GM19452 (cell line): Measurements from ENCODE around the gene HRH3.

Experiments
- ATAC-seq: cut with Tn5 transposase; IDR thresholded peaks from one replicate; pipeline ENCODE4 v1.9.1; 2021; ENCODE audit not compliant: unreplicated experiment

The HRH3 gene

DNA sequence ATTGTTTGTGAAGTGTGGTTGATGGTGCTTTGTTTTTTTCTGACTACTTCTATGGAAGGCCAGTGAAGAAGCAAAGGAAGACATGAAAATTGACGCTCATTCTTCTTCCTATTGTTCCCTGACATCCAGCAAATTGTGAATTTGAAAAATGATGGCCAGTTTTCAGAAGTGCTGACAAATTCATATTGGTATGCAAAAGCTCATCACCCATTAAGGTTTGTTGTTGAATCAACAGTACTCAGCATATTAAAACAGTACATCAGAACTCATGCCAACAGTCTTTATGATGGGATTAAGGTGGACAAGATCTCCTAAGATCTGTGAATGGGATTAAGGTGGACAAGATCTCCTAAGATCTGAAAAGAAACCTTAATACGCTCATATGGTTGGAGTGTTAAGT, 38.3 kb downstream of the HRH3 start:
- ATAC-seq = no peak

DNA sequence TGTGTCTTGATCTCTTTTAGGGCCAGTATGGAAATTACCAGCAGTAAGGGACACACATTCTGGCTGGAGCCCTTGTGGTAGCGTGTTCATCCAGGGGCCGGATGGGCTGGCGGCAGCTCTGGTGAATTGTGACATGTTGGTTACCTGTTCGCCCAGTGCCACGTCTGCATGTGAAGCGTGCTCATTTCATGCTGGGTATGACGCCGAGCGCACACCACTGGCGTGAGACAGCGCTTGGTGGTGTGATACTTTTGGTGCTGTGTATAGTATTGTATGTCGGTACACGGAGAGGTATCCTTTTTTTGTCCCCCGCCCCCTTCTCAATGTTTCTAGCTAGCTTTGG, 40.9 kb downstream of the HRH3 start:
- no peak for ATAC-seq

DNA sequence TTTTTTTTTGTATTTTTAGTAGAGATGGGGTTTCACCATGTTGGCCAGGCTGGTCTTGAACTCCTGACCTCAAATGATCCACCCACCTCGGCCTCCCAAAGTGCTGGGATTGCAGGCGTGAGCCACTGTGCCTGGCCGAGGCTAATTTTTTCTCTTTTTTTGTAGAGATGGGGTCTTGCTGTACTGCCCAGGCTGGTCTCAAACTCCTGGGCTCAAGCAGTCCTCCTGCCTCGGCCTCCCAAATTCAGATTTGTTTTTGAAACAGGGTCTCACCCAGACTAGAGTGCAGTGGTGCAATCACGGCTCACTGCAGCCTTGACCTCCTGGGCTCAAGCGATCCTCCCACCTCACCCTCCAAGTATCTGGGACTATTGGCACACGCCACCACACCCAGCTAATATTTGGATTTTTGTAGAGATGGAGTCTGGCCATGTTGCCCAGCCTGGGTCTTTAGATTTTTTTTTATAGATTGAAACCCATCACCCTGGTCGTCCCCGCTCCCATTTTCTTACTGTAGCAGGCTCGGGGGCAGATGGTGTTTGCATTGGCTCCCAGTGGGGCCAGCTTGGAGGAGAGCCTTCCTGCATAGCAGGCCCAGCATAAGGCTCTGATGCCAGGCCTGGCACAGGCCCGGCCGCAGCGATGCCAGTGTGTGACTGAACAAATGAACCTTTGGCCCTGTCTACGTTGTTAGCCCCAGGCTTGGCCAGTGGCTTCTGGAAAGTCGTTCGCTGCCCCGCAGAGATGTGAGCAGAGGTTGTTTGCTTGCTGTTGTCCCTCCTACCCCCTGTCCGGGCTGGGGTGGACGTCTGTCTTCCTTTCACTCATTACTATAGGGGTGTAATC, 41.5 kb downstream of the HRH3 start:
- no peak for ATAC-seq

DNA sequence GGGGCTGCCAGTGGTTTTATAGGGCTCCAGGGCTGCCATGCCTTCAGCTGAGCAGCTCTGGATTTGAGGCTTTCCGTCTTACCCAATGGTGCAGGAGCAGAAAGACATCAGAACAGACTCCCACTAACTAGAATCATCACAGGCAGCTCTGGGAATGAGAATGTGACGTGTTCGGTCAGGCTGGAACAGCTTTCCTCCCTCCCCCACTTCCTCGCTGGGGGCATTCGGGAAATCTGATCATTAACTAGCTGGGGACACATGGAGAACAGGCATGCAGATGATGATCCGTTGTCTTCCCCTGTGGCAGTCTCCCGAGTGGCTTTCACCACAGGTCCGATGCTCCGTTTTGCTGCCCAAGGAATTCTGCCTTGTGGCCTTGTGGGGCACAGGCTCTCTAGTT, 42.8 kb downstream of the HRH3 start:
- no peak for ATAC-seq

DNA sequence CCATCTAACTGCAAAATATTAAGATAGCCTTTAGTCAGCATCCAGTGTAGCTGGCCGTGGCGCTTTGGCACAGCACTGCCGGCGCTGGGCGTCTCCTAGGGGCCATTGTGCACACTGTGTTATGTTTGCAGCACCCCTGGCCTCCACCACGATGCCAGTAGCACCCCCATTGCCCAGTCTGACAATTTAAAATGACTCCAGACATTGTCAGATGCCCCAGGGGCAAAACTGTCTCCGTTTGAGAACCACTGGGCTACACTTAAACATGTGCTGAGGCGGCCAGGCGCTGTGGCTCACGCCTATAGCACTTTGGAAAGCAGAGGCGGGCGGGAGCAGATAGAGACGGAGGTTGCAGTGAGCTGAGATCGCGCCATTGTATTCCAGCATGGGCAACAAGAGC, 43.2 kb downstream of the HRH3 start:
- ATAC-seq = no peak

DNA sequence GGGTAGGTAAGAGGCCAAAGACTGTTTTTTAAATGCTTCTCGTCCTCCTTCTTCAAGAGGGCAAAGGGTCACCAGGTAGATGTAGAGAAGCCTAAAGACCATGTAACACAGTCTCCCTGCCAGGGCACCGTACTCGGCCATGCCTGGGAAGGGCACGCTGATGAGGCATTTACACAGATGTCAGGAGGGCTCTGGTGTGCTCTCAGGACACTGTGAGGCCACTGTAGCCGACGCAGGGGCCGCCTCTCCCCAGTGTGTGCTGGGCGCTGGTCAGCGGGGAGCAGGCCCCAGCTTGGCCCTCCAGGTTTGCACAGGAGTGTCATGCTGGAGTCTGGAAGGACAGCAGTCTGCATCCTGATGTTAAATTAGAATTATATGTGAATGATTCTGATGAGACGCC, 44.4 kb downstream of the HRH3 start:
- ATAC-seq = no peak

DNA sequence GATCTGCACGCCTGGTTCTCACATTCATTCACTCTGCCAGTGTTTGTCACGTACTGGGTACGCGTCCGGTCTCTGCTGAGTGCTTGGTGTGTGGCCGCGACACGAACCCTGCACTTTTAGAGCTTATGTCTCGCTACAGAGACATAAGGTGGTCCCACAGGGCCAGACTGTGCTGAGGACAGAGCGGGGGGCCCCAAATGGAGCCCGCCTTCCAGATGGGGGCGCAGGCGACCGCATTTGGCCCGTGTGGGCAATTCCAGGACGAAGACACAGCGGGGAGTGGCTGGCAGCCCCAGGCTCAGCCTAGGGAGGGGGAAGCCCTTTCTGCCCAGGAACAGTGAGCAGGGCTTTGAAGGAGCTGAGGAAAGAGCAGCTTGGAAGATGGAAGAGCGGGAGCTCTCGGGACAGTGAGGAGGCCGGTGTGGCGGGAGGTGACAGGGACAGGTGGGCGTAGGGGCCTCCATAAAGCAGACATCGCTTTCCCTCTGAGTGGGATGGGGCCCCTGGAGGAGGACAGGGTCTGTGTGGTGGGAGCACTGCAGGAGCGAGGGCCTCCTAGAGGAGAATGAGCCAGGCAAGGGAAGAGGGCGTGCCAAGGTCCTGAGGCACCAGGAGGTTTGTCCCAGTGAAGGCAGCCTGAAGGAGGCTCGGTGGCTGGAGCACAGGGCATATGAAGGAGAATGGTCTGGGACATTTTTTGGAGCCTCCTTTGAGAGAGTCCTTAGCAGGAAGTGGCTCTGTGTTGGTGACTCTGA, 45.0 kb downstream of the HRH3 start:
- ATAC-seq = no peak

DNA sequence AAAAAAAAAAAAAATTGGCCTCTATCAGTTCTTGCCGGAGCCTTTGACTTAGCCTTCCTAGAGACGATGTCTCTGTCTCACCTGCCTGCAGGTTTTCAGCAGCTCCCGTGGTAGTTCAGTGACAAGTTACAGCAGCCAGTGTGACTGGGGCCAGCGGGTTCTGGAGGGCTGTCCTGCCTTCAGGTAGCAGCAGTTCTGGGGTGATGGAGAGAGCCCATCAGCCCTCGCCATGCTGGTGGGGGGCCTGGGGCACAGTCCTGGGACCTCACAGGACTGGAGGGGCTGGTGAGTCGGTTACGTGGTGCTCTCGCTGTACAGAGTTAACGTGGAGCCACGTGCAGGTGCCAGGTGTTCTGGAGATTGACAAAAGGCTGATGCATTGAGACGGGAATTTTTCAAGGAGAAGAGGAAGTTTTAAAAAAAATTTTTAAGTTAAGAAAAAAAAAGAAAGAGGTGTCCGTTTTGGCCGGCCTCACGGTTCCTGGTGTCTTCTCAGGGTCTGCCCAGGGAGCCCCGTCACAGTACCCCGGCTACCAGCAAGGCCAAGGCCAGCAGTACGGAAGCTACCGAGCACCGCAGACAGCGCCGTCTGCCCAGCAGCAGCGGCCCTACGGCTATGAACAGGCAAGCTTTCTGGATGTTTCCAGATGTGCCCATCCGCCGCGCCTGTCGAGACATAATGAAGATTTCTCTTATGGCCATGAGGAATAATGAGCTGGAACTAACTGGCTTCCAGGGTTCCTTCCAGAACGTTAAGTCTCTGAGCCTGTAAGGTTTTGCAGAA, 45.9 kb downstream of the HRH3 start:
- ATAC-seq = no peak

DNA sequence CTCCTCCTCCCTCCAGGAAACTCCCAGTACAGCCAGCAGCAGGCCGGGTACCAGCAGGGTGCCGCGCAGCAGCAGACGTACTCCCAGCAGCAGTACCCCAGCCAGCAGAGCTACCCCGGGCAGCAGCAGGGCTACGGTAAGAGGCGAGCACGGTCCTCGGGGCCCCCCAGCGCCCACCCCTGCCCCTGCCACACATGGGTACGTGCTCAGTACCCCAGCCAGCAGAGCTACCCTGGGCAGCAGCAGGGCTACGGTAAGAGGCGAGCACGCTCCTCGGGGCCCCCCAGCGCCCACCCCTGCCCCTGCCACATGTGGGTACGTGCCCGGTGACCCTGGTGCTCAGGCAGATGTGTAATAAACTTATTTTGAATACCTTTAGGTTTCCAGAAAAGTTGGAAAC, 47.4 kb downstream of the HRH3 start:
- no peak for ATAC-seq

DNA sequence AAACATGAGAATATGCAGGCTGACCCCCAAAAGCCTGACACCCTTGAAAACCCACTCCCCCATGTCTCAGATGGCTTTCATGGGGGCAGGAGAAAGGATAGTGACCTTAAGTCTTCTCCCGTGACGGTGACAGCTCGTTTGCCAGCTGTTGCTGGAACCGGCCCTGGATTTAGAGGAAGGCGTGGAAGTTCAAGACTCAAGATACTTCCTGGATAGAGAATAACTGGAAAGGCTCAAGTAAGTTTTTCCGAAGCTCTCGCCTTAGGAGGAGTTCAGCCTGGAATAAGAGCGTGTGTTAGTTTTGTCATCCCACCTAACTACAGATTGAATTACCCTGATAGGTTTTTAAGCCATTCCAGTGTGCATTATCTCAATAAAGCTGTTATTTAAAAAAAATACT, 48.8 kb downstream of the HRH3 start:
- no peak for ATAC-seq

DNA sequence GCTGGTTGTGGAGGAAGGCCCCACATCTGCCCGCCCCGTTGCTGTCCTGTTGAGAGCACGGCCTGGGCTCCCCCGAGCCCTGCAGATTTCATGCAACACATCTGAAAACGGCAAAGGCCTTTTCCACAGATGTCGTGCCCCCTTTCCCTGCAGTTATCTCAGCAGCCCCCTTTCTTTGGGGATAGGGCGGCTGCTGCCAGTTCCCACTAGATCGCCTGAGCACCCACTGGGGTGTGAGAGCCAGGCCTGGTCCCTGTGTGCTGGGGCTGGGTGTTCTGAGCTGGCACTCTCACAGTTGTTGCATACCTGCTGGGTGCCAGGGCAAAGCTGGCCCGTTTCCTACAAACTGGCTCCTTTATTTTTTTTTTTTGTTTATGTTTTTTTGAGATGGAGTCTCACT, 49.5 kb downstream of the HRH3 start:
- no peak for ATAC-seq

DNA sequence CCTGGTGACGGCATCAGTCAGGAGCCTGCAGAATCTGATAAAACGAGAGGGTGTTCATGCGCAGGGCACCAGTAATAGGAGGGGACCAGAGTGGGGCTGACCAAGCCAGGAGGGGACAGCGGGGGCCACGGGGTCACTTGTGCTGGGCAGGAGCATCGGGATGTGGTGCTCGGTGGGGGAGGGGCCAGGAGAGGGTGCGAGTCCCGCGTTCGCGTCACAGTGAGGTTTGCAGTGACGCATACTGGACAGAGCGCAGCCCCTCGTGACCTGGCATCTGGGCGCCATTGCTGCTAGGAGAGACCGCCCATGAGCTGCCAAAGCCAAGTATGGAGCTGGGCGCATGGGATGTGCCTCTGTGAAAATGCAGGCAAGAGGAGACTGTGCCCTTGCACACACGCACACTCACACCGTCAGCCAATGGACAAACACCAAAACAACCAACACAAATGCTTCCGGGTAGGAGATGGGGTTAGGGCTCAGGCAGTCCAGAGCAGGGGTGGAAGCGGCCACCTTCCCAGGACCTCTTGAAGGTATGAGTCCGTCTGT, 51.1 kb downstream of the HRH3 start:
- ATAC-seq = no peak

DNA sequence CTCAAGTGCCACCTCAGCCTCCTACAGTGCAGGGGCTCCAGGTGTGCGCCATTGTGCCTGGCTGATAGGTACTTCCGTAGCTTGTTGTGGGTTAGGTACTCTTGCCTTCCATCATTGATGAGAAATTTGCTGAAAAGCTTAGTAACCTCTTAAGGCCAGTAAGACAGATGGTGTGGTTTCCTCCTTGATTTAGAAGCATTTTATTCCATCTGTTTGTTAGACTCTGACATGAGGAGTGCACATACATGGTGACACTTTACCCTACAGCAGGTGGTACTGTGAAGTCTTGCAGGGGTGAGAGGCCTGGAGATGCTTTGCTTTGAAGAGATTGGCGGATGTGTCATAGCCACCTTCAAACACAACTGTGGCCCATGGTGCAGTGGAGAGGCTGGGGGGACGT, 52.0 kb downstream of the HRH3 start:
- ATAC-seq = no peak

DNA sequence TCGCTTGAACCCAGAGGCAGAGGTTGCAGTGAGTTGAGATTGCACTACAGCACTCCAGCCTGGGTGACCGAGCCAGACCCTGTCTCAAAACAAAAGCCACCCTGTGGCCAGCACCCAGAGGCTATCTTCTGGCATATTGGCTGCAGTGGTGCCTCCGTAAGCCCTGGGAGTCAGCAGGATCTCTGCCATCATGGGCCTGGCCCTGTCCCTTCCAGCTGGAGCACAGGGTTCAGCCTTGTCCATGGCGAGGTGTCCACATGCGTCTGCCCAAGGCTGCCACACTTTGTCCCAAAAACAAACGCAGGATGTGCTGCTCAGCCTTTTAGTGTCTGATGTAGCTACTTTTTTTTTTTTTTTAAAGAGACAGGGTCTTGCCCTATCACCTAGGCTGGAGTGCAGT, 52.6 kb downstream of the HRH3 start:
- no peak for ATAC-seq

DNA sequence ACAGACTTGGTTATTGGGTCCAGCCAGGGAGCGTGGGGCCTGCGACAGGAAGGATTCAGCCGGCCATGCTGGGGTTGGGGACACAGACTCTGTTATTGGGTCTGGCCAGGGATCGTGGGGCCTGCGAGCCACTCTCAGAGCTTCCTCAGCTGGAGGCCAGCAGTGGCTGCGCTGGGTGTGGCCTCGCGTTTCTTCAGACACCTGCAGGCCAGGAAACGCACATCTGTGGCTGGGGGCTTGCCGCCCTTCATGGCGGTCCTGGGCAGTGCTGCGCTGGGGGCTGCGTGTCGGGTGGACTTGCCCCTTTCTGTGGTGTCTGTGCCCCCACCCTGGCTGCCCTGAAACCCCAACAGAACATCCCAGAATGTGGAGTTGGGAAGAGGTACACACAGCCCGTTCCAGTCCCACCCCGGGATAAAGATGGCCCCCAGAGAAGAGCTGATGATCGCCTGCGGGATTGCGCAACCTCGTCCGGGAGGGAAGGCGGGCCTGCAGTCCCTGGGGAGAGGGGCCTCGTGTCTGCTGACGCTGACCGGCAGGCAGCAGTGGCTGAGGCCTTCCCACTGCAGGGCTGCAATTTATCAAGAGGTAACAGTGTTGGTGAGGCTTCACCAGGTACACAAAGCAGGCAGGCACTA, 54.2 kb downstream of the HRH3 start:
- ATAC-seq = no peak
